OCI-LY7 (cell line): ENCODE results near the gene ACOT6. TPM values are rescaled to one million over a fixed set of nuclear protein-coding genes. Genes with fewer than 3 reads are reported as not detected.

Experiments used
- BruUV-seq: library from RNA; stranded (reverse); fragments of 400-500 nt; replicated peaks from 2 replicates; lab custom pipeline; 2021; lab: Mats Ljungman, UMichigan
- CTCF ChIA-PET: fragments of 300-600 bp; sonication (Branson Sonifier 250); formaldehyde crosslinking; loops from one replicate; lab custom pipeline; 2022; ENCODE audit warnings: antibody characterized with exemption; ENCODE audit not compliant: unreplicated experiment; lab: Charles Lee
- POLR2A ChIA-PET: fragments of 300-600 bp; sonication (Branson Sonifier 250); formaldehyde crosslinking; loops from one replicate; lab custom pipeline; 2022; ENCODE audit warnings: antibody characterized with exemption; lab: Charles Lee
- DNase-seq: peaks from one replicate; pipeline ENCODE4 v3.0.0-alpha.2; 2015; ENCODE audit warnings: low spot score
- H2AFZ ChIP-seq: fragments of 200-600 bp; sonication (generic), shearing (Covaris generic); 2 replicates; pipeline ENCODE4 v1.6.1; 2014; ENCODE audit warnings: mild to moderate bottlenecking, antibody characterized with exemption, low read length, moderate library complexity
- H3K27ac ChIP-seq: fragments of 200-600 bp; sonication (generic); 2 replicates; pipeline ENCODE4 v1.5.1; 2014; ENCODE audit warnings: mixed run types, low read depth, mild to moderate bottlenecking, moderate library complexity, low read length, inconsistent platforms; ENCODE audit not compliant: poor library complexity, severe bottlenecking
- H3K36me3 ChIP-seq: fragments of 200-600 bp; sonication (generic); 2 replicates; pipeline ENCODE4 v1.6.1; 2014; ENCODE audit warnings: mild to moderate bottlenecking, antibody characterized with exemption, low read length, moderate library complexity, mixed read lengths; ENCODE audit not compliant: insufficient read depth
- H3K4me1 ChIP-seq: fragments of 200-600 bp; sonication (generic); 2 replicates; pipeline ENCODE4 v1.5.1; 2014; ENCODE audit warnings: mild to moderate bottlenecking, low read length; ENCODE audit not compliant: insufficient read depth, poor library complexity, severe bottlenecking
- H3K4me2 ChIP-seq: fragments of 200-600 bp; sonication (generic); 2 replicates; pipeline ENCODE4 v1.6.1; 2014; ENCODE audit warnings: mild to moderate bottlenecking, low read length
- H3K4me3 ChIP-seq: fragments of 200-600 bp; sonication (generic); 2 replicates; pipeline ENCODE4 v1.5.1; 2014; ENCODE audit warnings: mild to moderate bottlenecking, low read depth, low read length; ENCODE audit not compliant: poor library complexity, severe bottlenecking
- H3K79me2 ChIP-seq: fragments of 200-600 bp; sonication (generic); 2 replicates; pipeline ENCODE4 v1.6.1; 2016; ENCODE audit warnings: low read depth, mild to moderate bottlenecking, low read length, moderate library complexity, mixed read lengths; ENCODE audit not compliant: insufficient read depth
- H3K9me2 ChIP-seq: fragments of 200-600 bp; sonication (generic); 2 replicates; pipeline ENCODE4 v1.6.1; 2016; ENCODE audit warnings: mild to moderate bottlenecking, low read length, mixed read lengths; ENCODE audit not compliant: insufficient read depth
- H3K9me3 ChIP-seq: fragments of 200-600 bp; sonication (generic); 2 replicates; pipeline ENCODE4 v1.6.1; 2014; ENCODE audit warnings: mild to moderate bottlenecking, mixed run types, low read length, mixed read lengths
- H4K20me1 ChIP-seq: fragments of 200-600 bp; sonication (generic); 2 replicates; pipeline ENCODE4 v1.6.1; 2014; ENCODE audit warnings: mild to moderate bottlenecking, antibody characterized with exemption, low read length, moderate library complexity, mixed read lengths; ENCODE audit not compliant: insufficient read depth
- CTCF ChIP-seq: fragments of 200-600 bp; sonication (generic); conservative IDR thresholded peaks from 2 replicates; pipeline ENCODE4 v1.5.1; 2014; ENCODE audit warnings: mild to moderate bottlenecking, antibody characterized with exemption, low read length, moderate library complexity, mixed read lengths
- EZH2phosphoT487 ChIP-seq: fragments of 200-600 bp; sonication (generic); IDR thresholded peaks from 2 replicates; pipeline ENCODE4 v1.6.1; 2018; ENCODE audit warnings: low read depth, borderline replicate concordance, mild to moderate bottlenecking, mixed run types, antibody characterized with exemption, low read length, moderate library complexity, mixed read lengths
- intact Hi-C: fragments of 100-400 bp; cut with micrococcal nuclease; formaldehyde crosslinking; loops from one replicate; pipeline ENCODE4 v1.10.0; 2022; ENCODE audit not compliant: unreplicated experiment
- total RNA-seq, 2 experiments: library from RNA; depleted of rRNA in 1 of 2; stranded (reverse); fragments of >200 nt in 1 of 2; shearing (Covaris generic) in 1 of 2; gene quantifications; 2 replicates each; pipeline ENCODE4 v1.2.3, GENCODE V29; 2014 to 2022

Gene ACOT6
- total RNA-seq, 2 experiments from 2014 or later = not detected

GRCh38 chr14:73663548-73664212, 51.4 kb downstream of the ACOT6 start:
- H3K9me2 ChIP-seq = no peaks in the 10 kb centered on the region
- H3K4me1 ChIP-seq = no peaks in the 10 kb centered on the region
- H4K20me1 ChIP-seq = no peaks in the 10 kb centered on the region
- DNase-seq = no peak
- CTCF ChIA-PET = no interaction called here
- TF ChIP-seq CTCF (no peak), EZH2phosphoT487 (no peak)
- H3K79me2 ChIP-seq = no peaks in the 10 kb centered on the region
- POLR2A ChIA-PET = interaction anchor here (0.6 to 0.9 kb wide), 2 partner anchors 27 to 510 kb away, joined by 3 to 4 read pairs; no protein-coding TSS in a partner anchor
- H3K9me3 ChIP-seq = no peaks in the 10 kb centered on the region
- intact Hi-C loops = no loop called here
- H2AFZ ChIP-seq = no peak overlapping the region
- BruUV-seq = no TSS peak
- no peak overlapping the region for H3K4me2 ChIP-seq
- H3K36me3 ChIP-seq = no peaks in the 10 kb centered on the region
- H3K4me3 ChIP-seq = no peak overlapping the region
- no peak overlapping the region for H3K27ac ChIP-seq

GRCh38 chr14:73665130-73665529, 52.8 kb downstream of the ACOT6 start:
- TF ChIP-seq EZH2phosphoT487 (no peak), CTCF (no peak)
- Histone ChIP-seq H4K20me1 (no peaks in the 10 kb centered on the region), H3K4me2 (no peak overlapping the region), H2AFZ (no peak overlapping the region), H3K4me3 (no peak overlapping the region), H3K9me3 (no peaks in the 10 kb centered on the region), H3K9me2 (no peaks in the 10 kb centered on the region), H3K4me1 (no peaks in the 10 kb centered on the region), H3K79me2 (no peaks in the 10 kb centered on the region), H3K36me3 (no peaks in the 10 kb centered on the region), H3K27ac (no peak overlapping the region)
- BruUV-seq = no TSS peak
- intact Hi-C loops = no loop called here
- ChIA-PET POLR2A (interaction anchor here (0.6 to 1.4 kb wide), 2 partner anchors 12 to 14 kb away, joined by 3 to 4 read pairs; no protein-coding TSS in a partner anchor), CTCF (no interaction called here)
- no peak for DNase-seq

DNA sequence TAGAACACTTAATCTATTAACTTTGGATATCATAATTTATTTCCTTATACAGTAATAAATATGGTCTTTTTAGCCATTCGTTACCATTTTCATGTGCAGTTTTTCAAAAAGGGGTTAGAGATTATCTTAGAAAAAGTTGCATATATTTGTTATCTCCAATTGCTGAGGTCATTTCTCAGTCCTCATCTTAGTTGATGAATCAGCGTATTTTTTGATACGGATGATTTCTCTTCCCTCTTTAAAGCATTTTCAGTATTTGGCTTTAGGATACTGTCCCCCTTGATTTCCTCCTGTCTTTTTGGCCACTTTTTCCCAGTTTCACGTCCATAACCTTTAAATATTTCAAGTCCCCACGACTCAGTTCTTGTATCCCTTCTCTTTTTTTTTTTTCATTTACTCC, 54.3 kb downstream of the ACOT6 start:
- ChIA-PET CTCF (no interaction called here), POLR2A (interaction anchor here (1.4 kb wide), 1 partner anchor 13 kb away, joined by 3 read pairs; no protein-coding TSS in a partner anchor)
- H3K4me3 ChIP-seq = no peak overlapping the region
- H3K79me2 ChIP-seq = no peaks in the 10 kb centered on the region
- H2AFZ ChIP-seq = no peak overlapping the region
- no peaks in the 10 kb centered on the region for H3K9me2 ChIP-seq
- H3K4me1 ChIP-seq = no peaks in the 10 kb centered on the region
- no peaks in the 10 kb centered on the region for H3K9me3 ChIP-seq
- H4K20me1 ChIP-seq = no peaks in the 10 kb centered on the region
- H3K27ac ChIP-seq = no peak overlapping the region
- intact Hi-C loops = no loop called here
- TF ChIP-seq CTCF (no peak), EZH2phosphoT487 (no peak)
- no TSS peak for BruUV-seq
- no peaks in the 10 kb centered on the region for H3K36me3 ChIP-seq
- H3K4me2 ChIP-seq = no peak overlapping the region
- DNase-seq = no peak
